Large intestine (tissue), 3 donors: Measurements from ENCODE around the gene GJB4. TPM values are rescaled to one million over a fixed set of nuclear protein-coding genes. Genes with fewer than 3 reads are reported as not detected.
A peak's percentile ranks its signal among the peaks of the same experiment; 100 is the strongest.
"Not testable (repeated sequence)": the region's sequence is repeated elsewhere in the genome, so short reads cannot be mapped to it uniquely, and the experiment has no call there.

ENCODE experiments used
- DNase-seq, 2 donors: peaks; one replicate each; pipeline versions ENCODE4 v3.0.0 to v3.0.0-alpha.2; 2013
- H3K27ac ChIP-seq: one replicate; pipeline ENCODE4 v1.5.1; 2013; ENCODE audit warnings: low read length
- H3K27me3 ChIP-seq: 2 replicates; pipeline ENCODE4 v1.6.1; 2013; ENCODE audit warnings: low read length; ENCODE audit not compliant: control insufficient read depth, insufficient read depth
- H3K36me3 ChIP-seq: 2 replicates; pipeline ENCODE4 v1.6.1; 2013; ENCODE audit warnings: low read length; ENCODE audit not compliant: control insufficient read depth, insufficient read depth
- H3K4me1 ChIP-seq: one replicate; pipeline ENCODE4 v1.6.1; 2013; ENCODE audit warnings: low read length; ENCODE audit not compliant: control insufficient read depth, insufficient read depth
- H3K4me3 ChIP-seq: one replicate; pipeline ENCODE4 v1.5.1; 2013; ENCODE audit warnings: low read length
- H3K9me3 ChIP-seq: one replicate; pipeline ENCODE4 v1.6.1; 2013; ENCODE audit warnings: mild to moderate bottlenecking, low read depth, low read length, moderate library complexity; ENCODE audit not compliant: control insufficient read depth
- WGBS: methylation state at CpG from one replicate; pipeline ENCODE4 v1.1.5; 2013; ENCODE audit warnings: low lambda C conversion rate; ENCODE audit not compliant: insufficient coverage; 5-methylcytosine and 5-hydroxymethylcytosine counted together
- polyA plus RNA-seq: library from polyadenylated mRNA; unstranded; fragments of 120-200 nt; gene quantifications from one replicate; pipeline ENCODE4 v1.2.1, GENCODE V29; 2013

The GJB4 gene
- polyA plus RNA-seq, 1 donor = 0.10 TPM

- Histone ChIP-seq H3K9me3 (peaks cover 5% of the 10 kb centered on the region), H3K36me3 (no peaks in the 10 kb centered on the region), H3K4me1 (peaks cover 30% of the 10 kb centered on the region), H3K27ac (no peak overlapping the region), H3K4me3 (no peak overlapping the region), H3K27me3 (peaks cover 3% of the 10 kb centered on the region)
- 86% methylated on average over 1 of the region's 13 CpGs for WGBS
- DNase-seq = no peak
These were observed 2.3 kb downstream of the GJB4 start for GRCh38 chr1:34761776-34762307.

GRCh38 chr1:34762474-34763141 is 3.1 kb downstream of the GJB4 start:
- Histone ChIP-seq H3K27me3 (peaks cover 5% of the 10 kb centered on the region), H3K4me1 (peaks cover 30% of the 10 kb centered on the region), H3K4me3 (no peak overlapping the region), H3K9me3 (peaks cover 5% of the 10 kb centered on the region), H3K36me3 (no peaks in the 10 kb centered on the region), H3K27ac (no peak overlapping the region)
- 20% methylated on average over 1 of the region's 7 CpGs for WGBS
- DNase-seq = no peak

GRCh38 chr1:34763142-34763781 is 3.7 kb downstream of the GJB4 start:
- Histone ChIP-seq H3K9me3 (peaks cover 5% of the 10 kb centered on the region), H3K36me3 (no peaks in the 10 kb centered on the region), H3K4me1 (peaks cover 27% of the 10 kb centered on the region), H3K27me3 (peaks cover 6% of the 10 kb centered on the region), H3K27ac (no peak overlapping the region), H3K4me3 (no peak overlapping the region)
- 20% methylated on average over 2 of the region's 8 CpGs for WGBS
- peak; percentile 19 to 46 for DNase-seq

GRCh38 chr1:34768856-34769255 is 9.3 kb downstream of the GJB4 start:
- Histone ChIP-seq H3K27me3 (peaks cover 8% of the 10 kb centered on the region), H3K36me3 (no peaks in the 10 kb centered on the region), H3K4me3 (no peak overlapping the region), H3K4me1 (peaks cover 2% of the 10 kb centered on the region), H3K27ac (no peak overlapping the region), H3K9me3 (no peaks in the 10 kb centered on the region)
- no peak for DNase-seq
- 100% methylated on average over 1 of the region's 3 CpGs for WGBS

GRCh38 chr1:34770891-34771504 is 11.5 kb downstream of the GJB4 start:
- no peak overlapping the region for H3K4me3 ChIP-seq
- DNase-seq = no peak
- no CpG with 5 or more reads among the region's 5 CpGs for WGBS
- H3K27me3 ChIP-seq = peaks cover 8% of the 10 kb centered on the region
- H3K9me3 ChIP-seq = no peaks in the 10 kb centered on the region
- no peaks in the 10 kb centered on the region for H3K36me3 ChIP-seq
- no peaks in the 10 kb centered on the region for H3K4me1 ChIP-seq
- H3K27ac ChIP-seq = no peak overlapping the region

- H3K27ac ChIP-seq = no peak overlapping the region
- no peaks in the 10 kb centered on the region for H3K36me3 ChIP-seq
- peaks cover 5% of the 10 kb centered on the region for H3K27me3 ChIP-seq
- no peaks in the 10 kb centered on the region for H3K4me1 ChIP-seq
- no peak for DNase-seq
- WGBS = 85% methylated on average over 4 of the region's 16 CpGs
- no peak overlapping the region for H3K4me3 ChIP-seq
- no peaks in the 10 kb centered on the region for H3K9me3 ChIP-seq
These were observed 12.2 kb downstream of the GJB4 start for GRCh38 chr1:34771573-34772371.

GRCh38 chr1:34773114-34773513 is 13.6 kb downstream of the GJB4 start:
- not testable (repeated sequence) for H3K4me1 ChIP-seq, H3K36me3 ChIP-seq, H3K9me3 ChIP-seq, DNase-seq, H3K27me3 ChIP-seq, H3K27ac ChIP-seq, H3K4me3 ChIP-seq
- no CpG with 5 or more reads among the region's 4 CpGs for WGBS

GRCh38 chr1:34774957-34775356 is 15.4 kb downstream of the GJB4 start:
- peaks cover 2% of the 10 kb centered on the region for H3K27me3 ChIP-seq
- no peak for DNase-seq
- WGBS = no CpG with 5 or more reads among the region's 8 CpGs

GRCh38 chr1:34776911-34777310 is 17.4 kb downstream of the GJB4 start:
- no peak for DNase-seq
- peaks cover 2% of the 10 kb centered on the region for H3K4me1 ChIP-seq
- WGBS = no CpG with 5 or more reads among the region's 3 CpGs

More at GRCh38 chr1:34774957-34775356, 15.4 kb downstream of the GJB4 start:
- H3K36me3 ChIP-seq = no peaks in the 10 kb centered on the region
- no peak overlapping the region for H3K4me3 ChIP-seq
- H3K9me3 ChIP-seq = no peaks in the 10 kb centered on the region
- no peak overlapping the region for H3K27ac ChIP-seq
- no peaks in the 10 kb centered on the region for H3K4me1 ChIP-seq

More at GRCh38 chr1:34776911-34777310, 17.4 kb downstream of the GJB4 start:
- H3K9me3 ChIP-seq = no peaks in the 10 kb centered on the region
- no peak overlapping the region for H3K4me3 ChIP-seq
- H3K27ac ChIP-seq = no peak overlapping the region
- H3K27me3 ChIP-seq = peaks cover 19% of the 10 kb centered on the region
- H3K36me3 ChIP-seq = no peaks in the 10 kb centered on the region
